ENCODE results near the gene C20orf96. TPM values are rescaled to one million over a fixed set of nuclear protein-coding genes. Genes with fewer than 3 reads are reported as not detected.

Gene C20orf96
- total and polyA plus RNA-seq, 2 donors (not counting 1 experiment from before 2014, with no cell fraction given): 4.7 to 7.5 TPM

- POLR2A ChIA-PET: interaction anchor here (0.6 to 4.8 kb wide), 3 partner anchors 25 to 374 kb away, joined by 4 to 35 read pairs (median 10); partner anchors contain the start of gene ZCCHC3
- Histone ChIP-seq H3K4me1 (ENCODE audit: control insufficient read depth in 2 of 2, insufficient read depth in 2 of 2, low read length in 2 of 2) (peaks cover 26 to 42% of the 10 kb centered on the region in 2 donors), H4K20me1 (ENCODE audit: control insufficient read depth, insufficient read depth, low read length, poor library complexity, severe bottlenecking) (peaks cover 24% of the 10 kb centered on the region), H3K27me3 (replicated peaks in 1 of 4; ENCODE audit: control extremely low read depth in 1 of 4, control insufficient read depth in 3 of 4, insufficient read depth in 4 of 4, low read length in 3 of 4) (no peaks in the 10 kb centered on the region), H3K79me2 (ENCODE audit: control insufficient read depth, insufficient read depth, low read length) (no peaks in the 10 kb centered on the region), H3K4me3 (ENCODE audit: control extremely low read depth in 1 of 5, extremely low read depth in 1 of 5, insufficient read depth in 1 of 5, low read depth in 2 of 5, low read length in 4 of 5) (peak overlapping the region; percentile 47 to 79 (median 68)), H3K9me3 (ENCODE audit: control extremely low read depth in 1 of 3, control insufficient read depth in 2 of 3, insufficient read depth in 1 of 3, low read length in 2 of 3) (peaks cover 0 to 4% (median 0%) of the 10 kb centered on the region in 3 donors), H3K9ac (ENCODE audit: low read length) (peak overlapping the region; percentile 79), H3K4me2 (replicated peaks; ENCODE audit: low read depth, low read length, poor library complexity, severe bottlenecking) (peak overlapping the region; percentile 97), H2AFZ (ENCODE audit: insufficient read depth, low read depth, low read length, poor library complexity, severe bottlenecking) (peak overlapping the region; percentile 91), H3K36me3 (replicated peaks in 1 of 2; ENCODE audit: control extremely low read depth in 1 of 2, control insufficient read depth in 1 of 2, extremely low read depth in 1 of 2, insufficient read depth in 2 of 2, low read length in 1 of 2) (peaks cover 0 to 3% of the 10 kb centered on the region in 2 experiments), H3K27ac (ENCODE audit: low read length in 2 of 2) (peak overlapping the region; percentile 48 to 51)
- intact Hi-C loops (cut with micrococcal nuclease): loop anchor here (1.0 kb wide), 3 partner anchors 21 to 217 kb away; partner anchors contain the start of genes CSNK2A1, NRSN2 and TBC1D20
- TF ChIP-seq CTCF (IDR thresholded peaks at IDR 0.05) (no peak), EZH2 (IDR thresholded peaks at IDR 0.05; ENCODE audit: borderline replicate concordance, insufficient read depth, low read depth, low read length, poor library complexity, severe bottlenecking) (no peak)
- H3K4me1 Mint-ChIP-seq: peaks cover 36% of the 10 kb centered on the region
- H3K4me3 Mint-ChIP-seq: peak overlapping the region; percentile 88
- peak; percentile 12 for ATAC-seq (ENCODE audit: low read depth)
- CTCF ChIA-PET: interaction anchor here (1.2 to 7.5 kb wide), 2 partner anchors 26 to 32 kb away, joined by 3 to 58 read pairs; partner anchors contain the start of gene ZCCHC3
- under 1% methylated on average over 103 of the region's 103 CpGs for WGBS (ENCODE audit: insufficient coverage)
- peak overlapping the region; percentile 92 for H3K27ac Mint-ChIP-seq
- H3K27me3 Mint-ChIP-seq: no peaks in the 10 kb centered on the region
- H3K9me3 Mint-ChIP-seq (ENCODE audit: insufficient read depth): no peaks in the 10 kb centered on the region
- peak; percentile 81 for DNase-seq
These were observed 35.5 kb upstream of the C20orf96 start for GRCh38 chr20:325889-326644.
